ENCODE results near the gene PON2. TPM values are rescaled to one million over a fixed set of nuclear protein-coding genes. Genes with fewer than 3 reads are reported as not detected.

The PON2 gene
- total RNA-seq, 1 donor = 52.5 TPM

DNA sequence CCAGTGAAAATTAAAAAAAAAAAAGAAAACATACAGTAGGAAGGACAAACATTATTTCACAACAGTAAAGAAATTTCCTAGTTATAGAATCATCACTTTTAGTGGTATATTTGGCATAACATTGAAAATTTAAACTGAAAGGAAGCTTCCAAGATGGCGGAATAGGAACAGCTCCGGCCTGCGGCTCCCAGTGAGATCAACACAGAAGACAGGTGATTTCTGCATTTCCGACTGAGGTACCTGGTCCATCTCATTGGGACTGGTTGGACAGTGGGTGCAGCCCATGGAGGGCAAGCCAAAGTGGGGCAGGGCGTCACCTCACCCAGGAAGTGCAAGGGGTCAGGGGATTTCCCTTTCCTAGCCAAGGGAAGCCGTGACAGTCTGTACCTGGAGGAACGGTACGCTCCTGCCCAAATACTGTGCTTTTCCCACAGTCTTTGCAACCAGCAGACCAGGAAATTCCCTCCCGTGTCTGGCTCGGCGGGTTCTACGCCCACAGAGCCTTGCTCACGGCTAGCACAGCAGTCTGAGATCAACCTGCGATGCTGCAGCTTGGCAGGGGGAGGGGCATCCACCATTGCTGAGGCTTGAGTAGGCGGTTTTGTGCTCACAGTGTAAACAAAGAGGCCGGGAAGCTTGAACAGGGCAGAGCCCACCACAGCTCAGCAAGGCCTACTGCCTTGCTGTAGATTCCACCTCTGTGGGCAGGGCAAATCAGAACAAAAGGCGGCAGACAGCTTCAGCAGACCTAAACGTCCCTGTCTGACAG lies 58.0 kb downstream of the PON2 start:
- H3K4me3 ChIP-seq (ENCODE audit: low read depth, low read length) = no peak overlapping the region
- TF ChIP-seq, protein P1, sequence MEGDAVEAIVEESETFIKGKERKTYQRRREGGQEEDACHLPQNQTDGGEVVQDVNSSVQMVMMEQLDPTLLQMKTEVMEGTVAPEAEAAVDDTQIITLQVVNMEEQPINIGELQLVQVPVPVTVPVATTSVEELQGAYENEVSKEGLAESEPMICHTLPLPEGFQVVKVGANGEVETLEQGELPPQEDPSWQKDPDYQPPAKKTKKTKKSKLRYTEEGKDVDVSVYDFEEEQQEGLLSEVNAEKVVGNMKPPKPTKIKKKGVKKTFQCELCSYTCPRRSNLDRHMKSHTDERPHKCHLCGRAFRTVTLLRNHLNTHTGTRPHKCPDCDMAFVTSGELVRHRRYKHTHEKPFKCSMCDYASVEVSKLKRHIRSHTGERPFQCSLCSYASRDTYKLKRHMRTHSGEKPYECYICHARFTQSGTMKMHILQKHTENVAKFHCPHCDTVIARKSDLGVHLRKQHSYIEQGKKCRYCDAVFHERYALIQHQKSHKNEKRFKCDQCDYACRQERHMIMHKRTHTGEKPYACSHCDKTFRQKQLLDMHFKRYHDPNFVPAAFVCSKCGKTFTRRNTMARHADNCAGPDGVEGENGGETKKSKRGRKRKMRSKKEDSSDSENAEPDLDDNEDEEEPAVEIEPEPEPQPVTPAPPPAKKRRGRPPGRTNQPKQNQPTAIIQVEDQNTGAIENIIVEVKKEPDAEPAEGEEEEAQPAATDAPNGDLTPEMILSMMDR (IDR thresholded peaks at IDR 0.05; ENCODE audit: insufficient read depth, low read length) = no peak
- DNase-seq (ENCODE audit: low read depth) = no peak

DNA sequence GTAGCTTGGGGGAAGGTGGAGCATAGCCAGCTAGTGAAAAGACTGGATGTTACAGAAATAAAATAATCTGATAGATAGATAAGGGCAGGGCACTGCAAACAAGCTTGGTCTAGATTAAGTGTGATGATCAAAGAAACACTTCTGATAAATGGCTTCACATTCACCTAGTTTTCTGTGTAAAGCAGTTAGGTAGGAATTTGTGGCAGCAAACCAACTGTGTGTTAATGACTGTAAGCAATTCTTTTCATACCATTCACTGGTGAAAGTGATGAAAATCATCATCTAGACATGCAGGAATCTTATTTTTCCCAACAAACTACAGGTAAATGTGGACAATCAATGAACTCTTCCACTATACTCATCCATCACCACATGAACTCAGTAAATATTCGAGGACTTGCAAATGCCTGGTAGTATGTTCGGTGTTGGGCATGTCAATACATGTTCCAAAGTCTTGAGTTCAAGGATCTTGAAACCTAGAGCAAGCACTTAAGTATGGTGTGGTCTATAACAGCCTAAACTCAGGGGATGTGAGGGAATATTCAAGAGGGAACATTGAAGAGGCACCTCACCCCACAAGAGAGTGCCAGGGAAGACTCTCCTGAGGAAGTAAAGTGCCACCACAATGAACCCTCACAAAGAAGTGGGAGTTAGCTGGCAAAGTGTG lies 59.1 kb downstream of the PON2 start:
- DNase-seq (ENCODE audit: low read depth) = no peak
- TF ChIP-seq, protein P1 (IDR thresholded peaks at IDR 0.05; ENCODE audit: insufficient read depth, low read length) = no peak
- no peak overlapping the region for H3K4me3 ChIP-seq (ENCODE audit: low read depth, low read length)

DNA sequence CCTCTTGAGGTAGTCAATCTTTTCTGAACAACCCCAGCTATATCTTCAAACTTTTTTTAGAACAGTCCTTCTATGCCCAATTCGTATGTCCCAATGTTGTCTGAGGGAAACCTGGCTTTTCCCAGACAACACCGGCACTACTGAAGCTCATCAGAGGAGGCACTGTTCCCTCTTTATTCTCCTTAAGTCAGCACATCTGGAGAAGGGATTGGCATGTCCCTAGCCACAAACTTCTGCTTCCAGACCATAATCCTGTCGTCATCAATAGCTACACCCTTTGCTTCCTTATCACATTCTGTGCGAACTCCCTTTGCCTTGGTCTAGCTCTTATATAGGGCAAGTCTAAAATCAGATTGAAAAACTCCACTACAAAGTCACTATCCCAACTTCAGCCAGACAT lies 61.5 kb downstream of the PON2 start:
- TF ChIP-seq, protein P1 (IDR thresholded peaks at IDR 0.05; ENCODE audit: insufficient read depth, low read length) = no peak
- H3K4me3 ChIP-seq (ENCODE audit: low read depth, low read length) = no peak overlapping the region
- no peak for DNase-seq (ENCODE audit: low read depth)

GRCh38 chr7:95368235-95368634 lies 66.6 kb downstream of the PON2 start:
- TF ChIP-seq, protein P1 (IDR thresholded peaks at IDR 0.05; ENCODE audit: insufficient read depth, low read length) = no peak
- H3K4me3 ChIP-seq (ENCODE audit: low read depth, low read length) = no peak overlapping the region
- no peak for DNase-seq (ENCODE audit: low read depth)

DNA sequence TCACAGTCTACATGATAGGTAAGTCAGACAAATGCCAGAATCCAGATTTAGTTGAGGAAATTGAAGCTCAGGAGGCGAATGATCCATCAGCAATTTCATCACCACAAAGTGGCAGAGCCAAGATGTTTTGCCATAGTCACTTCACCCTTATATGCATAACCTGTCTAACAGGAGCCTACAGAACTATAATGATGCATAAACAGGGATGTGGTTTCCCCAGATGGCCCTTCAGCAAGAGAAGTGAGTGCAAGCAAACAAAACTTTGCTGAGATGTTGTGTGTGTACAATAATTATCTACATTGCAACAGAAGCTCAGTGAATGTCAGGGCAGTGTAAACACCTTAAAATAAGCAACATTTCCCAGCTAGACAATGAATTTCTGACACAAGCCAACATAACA lies 67.2 kb downstream of the PON2 start:
- DNase-seq (ENCODE audit: low read depth) = no peak
- TF ChIP-seq, protein P1 (IDR thresholded peaks at IDR 0.05; ENCODE audit: insufficient read depth, low read length) = no peak
- no peak overlapping the region for H3K4me3 ChIP-seq (ENCODE audit: low read depth, low read length)

- DNase-seq (ENCODE audit: low read depth) = no peak
- no peak overlapping the region for H3K4me3 ChIP-seq (ENCODE audit: low read depth, low read length)
- TF ChIP-seq, protein P1 (IDR thresholded peaks at IDR 0.05; ENCODE audit: insufficient read depth, low read length) = no peak
These were observed 69.7 kb downstream of the PON2 start for GRCh38 chr7:95365151-95365550.
